ENCODE results near the gene TUSC2. TPM values are rescaled to one million over a fixed set of nuclear protein-coding genes. Genes with fewer than 3 reads are reported as not detected.

The TUSC2 gene
- total RNA-seq, 1 experiment from 2014 or later = 35.3 TPM

DNA sequence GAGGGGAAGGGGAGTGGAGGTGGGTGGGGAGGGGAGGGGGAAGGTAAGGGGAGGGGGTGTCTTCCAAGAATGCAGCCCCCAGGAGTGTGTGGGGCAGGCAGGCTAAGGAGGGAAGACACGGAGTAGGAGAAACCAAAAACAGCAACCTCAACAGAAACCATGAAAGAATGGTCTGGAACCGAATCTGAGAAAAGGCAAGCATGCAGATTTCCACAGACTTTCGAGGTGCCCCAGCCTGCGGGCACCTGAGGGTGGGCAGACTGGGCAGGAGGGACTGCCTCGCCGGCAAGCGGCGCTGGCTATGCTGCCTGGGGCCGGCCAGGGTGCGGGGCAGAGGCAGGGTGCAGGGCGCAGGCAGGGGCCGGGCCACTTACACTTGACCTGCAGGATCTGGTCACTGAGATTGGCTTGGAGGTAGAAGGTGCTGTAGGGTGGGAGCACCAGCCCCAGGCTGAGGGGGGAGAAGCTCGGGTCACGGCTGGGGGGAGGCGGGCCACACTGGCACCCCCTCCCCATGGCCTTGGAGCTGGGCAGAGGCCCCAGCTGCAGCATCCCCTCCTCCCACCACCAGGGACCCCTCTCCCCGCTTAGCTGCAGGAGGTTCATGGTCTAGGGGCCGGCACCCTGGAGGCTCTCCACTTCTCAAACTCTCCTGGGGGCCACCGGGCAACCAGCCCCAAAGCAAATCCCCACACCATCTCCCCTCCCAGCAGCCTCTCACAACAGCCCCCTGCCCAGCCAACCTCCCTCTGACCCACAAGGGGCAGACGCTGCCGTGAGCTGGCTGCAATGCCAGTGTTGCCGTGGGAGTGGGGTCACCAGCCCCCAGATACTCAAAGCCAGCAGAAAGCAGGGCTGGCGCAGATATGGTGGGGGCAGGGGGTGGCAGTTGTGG, 46.6 kb upstream of the TUSC2 start:
- no TSS peak for BruUV-seq (replicated peaks)
- ATAC-seq (peak; percentile 55; the same call in 1 of the 2 replicates), DNase-seq (ENCODE audit: low read depth, low spot score) (no peak)
- no peak overlapping the region for H3K27ac ChIP-seq (ENCODE audit: low read length)
- intact Hi-C loops (cut with micrococcal nuclease; ENCODE audit: unreplicated experiment) = loop anchor here (10.0 kb wide), 1 partner anchor 170 kb away; no protein-coding TSS in a partner anchor
- H3K27me3 ChIP-seq (ENCODE audit: control insufficient read depth, insufficient read depth, low read length) = no peaks in the 10 kb centered on the region
- H3K4me3 ChIP-seq (ENCODE audit: low read depth in 2 of 2, low read length in 2 of 2) = no peak overlapping the region
- TF ChIP-seq REST (IDR thresholded peaks at IDR 0.05; ENCODE audit: insufficient read depth in 1 of 2, low read depth in 2 of 2, low read length in 1 of 2) (no peak), CTCF (IDR thresholded peaks at IDR 0.05) (no peak), SIN3A (IDR thresholded peaks at IDR 0.05; ENCODE audit: borderline replicate concordance, insufficient read depth, low read depth, low read length) (no peak)
- in situ Hi-C loops (cut with HindIII; ENCODE audit: low pct_unique_long_range_greater_than_20kb, low sequenced_read_pairs) = no loop called here
- CTCF ChIA-PET = no interaction called here
- no peaks in the 10 kb centered on the region; the same call in 1 of the 2 replicates for H3K4me1 ChIP-seq (ENCODE audit: control insufficient read depth, insufficient read depth, low read length)
- no peaks in the 10 kb centered on the region for H3K9me3 ChIP-seq (ENCODE audit: control insufficient read depth, insufficient read depth, low read depth, low read length)
- POLR2A ChIA-PET = no interaction called here
- no peaks in the 10 kb centered on the region for H3K36me3 ChIP-seq (ENCODE audit: control insufficient read depth, insufficient read depth, low read length)

- H3K4me3 ChIP-seq (ENCODE audit: low read depth in 2 of 2, low read length in 2 of 2) = no peak overlapping the region
- H3K9me3 ChIP-seq (ENCODE audit: control insufficient read depth, insufficient read depth, low read depth, low read length) = no peaks in the 10 kb centered on the region
- no peaks in the 10 kb centered on the region; the same call in 1 of the 2 replicates for H3K4me1 ChIP-seq (ENCODE audit: control insufficient read depth, insufficient read depth, low read length)
- ChIA-PET POLR2A (no interaction called here), CTCF (no interaction called here)
- TF ChIP-seq TCF7L2 (IDR thresholded peaks at IDR 0.05; ENCODE audit: low read depth, low read length) (no peak), POLR2AphosphoS5 (IDR thresholded peaks at IDR 0.05; ENCODE audit: low read depth, low read length) (no peak), SIN3A (IDR thresholded peaks at IDR 0.05; ENCODE audit: borderline replicate concordance, insufficient read depth, low read depth, low read length) (no peak), CTCF (IDR thresholded peaks at IDR 0.05) (no peak), REST (IDR thresholded peaks at IDR 0.05; ENCODE audit: insufficient read depth in 1 of 2, low read depth in 2 of 2, low read length in 1 of 2) (no peak)
- no peaks in the 10 kb centered on the region for H3K36me3 ChIP-seq (ENCODE audit: control insufficient read depth, insufficient read depth, low read length)
- no TSS peak for BruUV-seq (replicated peaks)
- in situ Hi-C loops (cut with HindIII; ENCODE audit: low pct_unique_long_range_greater_than_20kb, low sequenced_read_pairs) = no loop called here
- ATAC-seq (no peak), DNase-seq (ENCODE audit: low read depth, low spot score) (no peak)
- intact Hi-C loops (cut with micrococcal nuclease; ENCODE audit: unreplicated experiment) = loop anchor here (10.0 kb wide), 1 partner anchor 171 kb away; no protein-coding TSS in a partner anchor
- H3K27me3 ChIP-seq (ENCODE audit: control insufficient read depth, insufficient read depth, low read length) = no peaks in the 10 kb centered on the region
- H3K27ac ChIP-seq (ENCODE audit: low read length) = no peak overlapping the region
Observed at GRCh38 chr3:50373146-50374051, 45.4 kb upstream of the TUSC2 start.

Measured in Panc1 (cell line).